ENCODE results near the gene LHPP. TPM values are rescaled to one million over a fixed set of nuclear protein-coding genes. Genes with fewer than 3 reads are reported as not detected.

The LHPP gene
- total RNA-seq, 2 experiments from 2014 or later: 15.3 to 19.6 TPM

- no peak for ATAC-seq (ENCODE audit: poor library complexity)
- POLR2A ChIA-PET: interaction anchor here (1.3 to 1.8 kb wide), 2 partner anchors 31 to 497 kb away, joined by 3 to 6 read pairs; no protein-coding TSS in a partner anchor
- no peaks in the 10 kb centered on the region for H3K36me3 ChIP-seq (ENCODE audit: insufficient read depth, low read length)
Observed at GRCh38 chr10:124419635-124420034, 42.0 kb upstream of the LHPP start.

GRCh38 chr10:124420254-124420653 lies 41.4 kb upstream of the LHPP start:
- no peak for TF ChIP-seq CTCF (IDR thresholded peaks at IDR 0.05)
- Histone ChIP-seq H3K27me3 (ENCODE audit: control insufficient read depth in 1 of 2, insufficient read depth in 2 of 2, low read length in 2 of 2) (peaks cover 0 to 3% of the 10 kb centered on the region in 2 experiments), H3K27ac (ENCODE audit: low read depth in 1 of 2, low read length in 2 of 2) (no peak overlapping the region), H3K4me3 (ENCODE audit: low read length) (no peak overlapping the region), H3K36me3 (ENCODE audit: insufficient read depth, low read length) (no peaks in the 10 kb centered on the region), H3K4me1 (ENCODE audit: insufficient read depth, low read length) (peaks cover 14% of the 10 kb centered on the region), H3K9me3 (ENCODE audit: control insufficient read depth in 1 of 2, insufficient read depth in 1 of 2, low read length in 2 of 2) (no peaks in the 10 kb centered on the region)
- ATAC-seq (ENCODE audit: poor library complexity) (no peak), DNase-seq (no peak)
- peaks cover 15% of the 10 kb centered on the region for H3K27me3 Mint-ChIP-seq
- H3K36me3 Mint-ChIP-seq (ENCODE audit: low read depth): no peaks in the 10 kb centered on the region
- ChIA-PET CTCF (interaction anchor here (2.6 to 4.1 kb wide), 2 partner anchors 17 to 31 kb away, joined by 14 to 15 read pairs; no protein-coding TSS in a partner anchor), POLR2A (no interaction called here)
- no peak overlapping the region for H3K27ac Mint-ChIP-seq
- intact Hi-C loops (cut with DNase I, micrococcal nuclease): no loop called here
- peaks cover 32% of the 10 kb centered on the region for H3K4me1 Mint-ChIP-seq (ENCODE audit: low read depth)
- no peaks in the 10 kb centered on the region for H3K9me3 Mint-ChIP-seq
- peak overlapping the region; percentile 3 for H3K4me3 Mint-ChIP-seq

More at GRCh38 chr10:124419635-124420034, 42.0 kb upstream of the LHPP start:
- Mint-ChIP-seq H3K27ac (peak overlapping the region; percentile 82), H3K4me3 (peak overlapping the region; percentile 92), H3K9me3 (no peaks in the 10 kb centered on the region), H3K36me3 (ENCODE audit: low read depth) (no peaks in the 10 kb centered on the region), H3K27me3 (peaks cover 15% of the 10 kb centered on the region), H3K4me1 (ENCODE audit: low read depth) (peaks cover 35% of the 10 kb centered on the region)
- peaks cover 14% of the 10 kb centered on the region for H3K4me1 ChIP-seq (ENCODE audit: insufficient read depth, low read length)
- H3K4me3 ChIP-seq (ENCODE audit: low read length): peak overlapping the region; percentile 75
- intact Hi-C loops (cut with DNase I, micrococcal nuclease): loop anchor here (1.0 to 10.0 kb wide), 5 partner anchors 40 to 1405 kb away; partner anchors contain the start of gene FAM53B (in 1 of the 2)
- CTCF ChIA-PET: interaction anchor here (2.6 to 4.1 kb wide), 2 partner anchors 16 to 30 kb away, joined by 14 to 15 read pairs; no protein-coding TSS in a partner anchor
- no peaks in the 10 kb centered on the region for H3K9me3 ChIP-seq (ENCODE audit: control insufficient read depth in 1 of 2, insufficient read depth in 1 of 2, low read length in 2 of 2)
- no peak overlapping the region for H3K27ac ChIP-seq (ENCODE audit: low read depth in 1 of 2, low read length in 2 of 2)
- DNase-seq: peak in 1 of 14 experiments; percentile 28
- peaks cover 0 to 3% of the 10 kb centered on the region in 2 experiments for H3K27me3 ChIP-seq (ENCODE audit: control insufficient read depth in 1 of 2, insufficient read depth in 2 of 2, low read length in 2 of 2)
- no peak for TF ChIP-seq CTCF (IDR thresholded peaks at IDR 0.05)

GRCh38 chr10:124422742-124423141 lies 38.9 kb upstream of the LHPP start:
- Mint-ChIP-seq H3K27ac (no peak overlapping the region), H3K27me3 (peaks cover 26% of the 10 kb centered on the region), H3K4me3 (no peak overlapping the region), H3K9me3 (no peaks in the 10 kb centered on the region), H3K36me3 (ENCODE audit: low read depth) (no peaks in the 10 kb centered on the region), H3K4me1 (ENCODE audit: low read depth) (peaks cover 9% of the 10 kb centered on the region)
- Histone ChIP-seq H3K27me3 (ENCODE audit: control insufficient read depth in 1 of 2, insufficient read depth in 2 of 2, low read length in 2 of 2) (peaks cover 0 to 5% of the 10 kb centered on the region in 2 experiments), H3K4me1 (ENCODE audit: insufficient read depth, low read length) (peaks cover 12% of the 10 kb centered on the region), H3K4me3 (ENCODE audit: low read length) (no peak overlapping the region), H3K36me3 (ENCODE audit: insufficient read depth, low read length) (no peaks in the 10 kb centered on the region), H3K9me3 (ENCODE audit: control insufficient read depth in 1 of 2, insufficient read depth in 1 of 2, low read length in 2 of 2) (no peaks in the 10 kb centered on the region), H3K27ac (ENCODE audit: low read depth in 1 of 2, low read length in 2 of 2) (no peak overlapping the region)
- intact Hi-C loops (cut with DNase I, micrococcal nuclease): no loop called here
- ChIA-PET CTCF (no interaction called here), POLR2A (no interaction called here)
- no peak for DNase-seq
- ATAC-seq (ENCODE audit: poor library complexity): no peak
- no peak for TF ChIP-seq CTCF (IDR thresholded peaks at IDR 0.05)

Measured in CD4-positive, alpha-beta T cell (primary cell).